Adrenal gland (tissue), 5 donors: ENCODE measurements around the gene METTL15.

ENCODE experiments used
- POLR2A ChIP-seq, 2 donors: fragments of 450-650 bp; IDR thresholded peaks; one replicate each; pipeline ENCODE4 v1.6.1; 2017; ENCODE audit warnings: antibody characterized with exemption in 2 of 2, mild to moderate bottlenecking in 2 of 2, moderate library complexity in 1 of 2
- TF ChIP-seq, protein P1 (sequence below), 6 experiments: fragments of 450-650 bp in 4 of 6; fragments of 200-600 bp in 2 of 6; sonication (generic) in 1 of 6; IDR thresholded peaks; 1 replicate in 5 of 6; 2 replicates in 1 of 6; pipeline versions ENCODE4 v1.5.1 to v1.8.0; 2016 to 2021; ENCODE audit warnings: antibody characterized with exemption in 6 of 6, mild to moderate bottlenecking in 2 of 6, moderate library complexity in 1 of 6
- donor health status: DM: no; HTN: no; CAD: no.

DNA sequence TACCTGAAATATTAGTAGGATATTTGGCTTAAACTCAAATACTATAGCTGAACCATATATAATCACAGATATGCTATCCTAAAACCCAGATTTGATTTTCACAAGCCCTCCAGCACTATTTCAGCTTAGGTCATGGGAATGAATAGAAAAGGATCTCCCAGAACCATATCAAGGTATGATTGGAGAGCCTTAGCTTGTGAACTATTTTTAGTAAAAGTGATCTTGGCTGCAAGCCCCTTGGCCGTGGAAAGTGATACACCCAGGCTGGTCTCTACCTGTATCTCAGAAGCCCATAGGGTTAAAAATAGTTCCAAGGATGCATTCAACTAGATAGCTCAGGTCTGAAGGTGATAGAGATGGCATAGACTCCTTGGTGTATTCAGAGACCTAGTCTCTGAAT lies 9.9 kb upstream of the METTL15 start:
- TF ChIP-seq, protein P1, sequence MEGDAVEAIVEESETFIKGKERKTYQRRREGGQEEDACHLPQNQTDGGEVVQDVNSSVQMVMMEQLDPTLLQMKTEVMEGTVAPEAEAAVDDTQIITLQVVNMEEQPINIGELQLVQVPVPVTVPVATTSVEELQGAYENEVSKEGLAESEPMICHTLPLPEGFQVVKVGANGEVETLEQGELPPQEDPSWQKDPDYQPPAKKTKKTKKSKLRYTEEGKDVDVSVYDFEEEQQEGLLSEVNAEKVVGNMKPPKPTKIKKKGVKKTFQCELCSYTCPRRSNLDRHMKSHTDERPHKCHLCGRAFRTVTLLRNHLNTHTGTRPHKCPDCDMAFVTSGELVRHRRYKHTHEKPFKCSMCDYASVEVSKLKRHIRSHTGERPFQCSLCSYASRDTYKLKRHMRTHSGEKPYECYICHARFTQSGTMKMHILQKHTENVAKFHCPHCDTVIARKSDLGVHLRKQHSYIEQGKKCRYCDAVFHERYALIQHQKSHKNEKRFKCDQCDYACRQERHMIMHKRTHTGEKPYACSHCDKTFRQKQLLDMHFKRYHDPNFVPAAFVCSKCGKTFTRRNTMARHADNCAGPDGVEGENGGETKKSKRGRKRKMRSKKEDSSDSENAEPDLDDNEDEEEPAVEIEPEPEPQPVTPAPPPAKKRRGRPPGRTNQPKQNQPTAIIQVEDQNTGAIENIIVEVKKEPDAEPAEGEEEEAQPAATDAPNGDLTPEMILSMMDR (IDR thresholded peaks at IDR 0.05), result no peak
- no peak for TF ChIP-seq POLR2A (IDR thresholded peaks at IDR 0.05)
